WI38 (cell line): Measurements from ENCODE around the gene MED27.

Experiments
- H3K4me3 ChIP-seq: 2 replicates; pipeline ENCODE4 v1.5.1; 2011; ENCODE audit warnings: low read depth, mild to moderate bottlenecking, control low read depth, low read length
- TF ChIP-seq, protein P1 (sequence below): IDR thresholded peaks from 2 replicates; pipeline ENCODE4 v1.5.1; 2012; ENCODE audit warnings: low read depth, mild to moderate bottlenecking, control low read depth, low read length

The MED27 gene

DNA sequence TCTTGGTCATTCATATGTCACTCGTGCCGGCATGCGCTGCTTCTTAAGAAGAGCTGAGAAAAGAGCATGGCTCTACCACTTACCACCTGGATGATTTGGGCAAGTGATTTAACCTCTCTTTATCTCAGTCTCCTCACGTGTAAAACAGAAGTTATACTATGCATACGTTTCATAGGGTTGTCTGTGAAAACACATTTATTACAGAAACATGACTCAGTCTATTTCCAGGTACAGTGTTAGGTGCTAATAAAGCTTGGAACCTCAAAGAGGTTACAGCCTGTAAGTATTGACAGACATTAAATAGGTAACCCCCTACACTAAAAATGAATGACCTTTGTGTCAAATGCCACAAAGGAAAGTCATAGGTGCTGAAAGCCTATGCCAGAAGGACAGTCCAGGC lies 43.1 kb downstream of the MED27 start:
- H3K4me3 ChIP-seq = no peak overlapping the region
- TF ChIP-seq, protein P1, sequence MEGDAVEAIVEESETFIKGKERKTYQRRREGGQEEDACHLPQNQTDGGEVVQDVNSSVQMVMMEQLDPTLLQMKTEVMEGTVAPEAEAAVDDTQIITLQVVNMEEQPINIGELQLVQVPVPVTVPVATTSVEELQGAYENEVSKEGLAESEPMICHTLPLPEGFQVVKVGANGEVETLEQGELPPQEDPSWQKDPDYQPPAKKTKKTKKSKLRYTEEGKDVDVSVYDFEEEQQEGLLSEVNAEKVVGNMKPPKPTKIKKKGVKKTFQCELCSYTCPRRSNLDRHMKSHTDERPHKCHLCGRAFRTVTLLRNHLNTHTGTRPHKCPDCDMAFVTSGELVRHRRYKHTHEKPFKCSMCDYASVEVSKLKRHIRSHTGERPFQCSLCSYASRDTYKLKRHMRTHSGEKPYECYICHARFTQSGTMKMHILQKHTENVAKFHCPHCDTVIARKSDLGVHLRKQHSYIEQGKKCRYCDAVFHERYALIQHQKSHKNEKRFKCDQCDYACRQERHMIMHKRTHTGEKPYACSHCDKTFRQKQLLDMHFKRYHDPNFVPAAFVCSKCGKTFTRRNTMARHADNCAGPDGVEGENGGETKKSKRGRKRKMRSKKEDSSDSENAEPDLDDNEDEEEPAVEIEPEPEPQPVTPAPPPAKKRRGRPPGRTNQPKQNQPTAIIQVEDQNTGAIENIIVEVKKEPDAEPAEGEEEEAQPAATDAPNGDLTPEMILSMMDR = no peak

DNA sequence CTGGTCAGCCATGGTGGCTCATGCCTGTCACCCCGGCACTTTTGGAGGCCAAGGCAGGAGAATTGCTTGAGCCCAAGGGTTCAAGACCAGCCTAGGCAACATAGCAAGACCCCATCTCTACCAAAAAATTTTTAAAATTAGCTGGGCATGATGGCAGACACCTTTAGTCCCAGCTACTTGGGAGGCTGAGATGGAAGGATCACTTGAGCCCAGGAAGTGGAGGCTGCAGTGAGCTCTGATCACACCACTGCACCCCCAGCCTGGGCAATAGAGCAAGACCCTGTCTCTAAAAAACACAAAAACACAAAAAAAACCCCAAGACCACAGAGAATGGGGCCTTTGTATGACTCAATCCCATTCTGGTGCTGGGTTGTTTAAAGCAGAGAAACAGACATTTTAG lies 44.0 kb downstream of the MED27 start:
- H3K4me3 ChIP-seq = no peak overlapping the region
- TF ChIP-seq, protein P1 = no peak

DNA sequence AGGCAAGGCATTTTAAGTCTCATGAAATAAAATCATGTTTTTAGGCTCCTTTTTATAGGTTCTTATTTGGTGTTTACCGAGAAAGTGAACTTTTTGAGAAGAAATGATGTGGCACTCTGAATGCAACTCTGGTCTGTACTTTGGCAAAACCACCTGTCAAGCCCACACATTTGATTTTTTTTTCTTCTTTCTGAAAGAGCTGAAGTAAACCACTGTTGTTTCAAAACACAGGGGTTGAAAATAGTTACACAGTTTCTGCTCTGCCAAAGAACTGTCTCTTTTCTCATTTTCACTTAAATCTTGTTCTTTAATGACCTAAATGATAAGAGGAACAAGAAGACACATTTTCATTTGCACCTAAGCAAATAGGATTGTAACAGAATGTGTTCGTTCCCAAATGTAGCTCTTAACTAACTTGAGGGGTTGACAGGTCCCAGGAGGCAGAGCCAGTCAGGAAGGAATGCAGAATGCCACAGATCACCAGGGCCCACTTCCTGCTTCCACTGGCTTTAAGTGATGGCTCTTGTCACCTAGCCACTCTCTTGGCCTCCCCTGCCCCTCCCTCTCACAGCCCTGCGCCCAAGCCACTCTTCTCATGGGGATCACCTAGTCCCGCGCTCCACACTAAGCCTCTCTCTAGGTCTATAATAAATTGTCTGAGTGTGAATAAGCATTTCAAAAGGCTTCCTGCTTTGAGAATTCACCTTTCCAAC lies 47.3 kb downstream of the MED27 start:
- TF ChIP-seq, protein P1 = no peak
- no peak overlapping the region for H3K4me3 ChIP-seq

DNA sequence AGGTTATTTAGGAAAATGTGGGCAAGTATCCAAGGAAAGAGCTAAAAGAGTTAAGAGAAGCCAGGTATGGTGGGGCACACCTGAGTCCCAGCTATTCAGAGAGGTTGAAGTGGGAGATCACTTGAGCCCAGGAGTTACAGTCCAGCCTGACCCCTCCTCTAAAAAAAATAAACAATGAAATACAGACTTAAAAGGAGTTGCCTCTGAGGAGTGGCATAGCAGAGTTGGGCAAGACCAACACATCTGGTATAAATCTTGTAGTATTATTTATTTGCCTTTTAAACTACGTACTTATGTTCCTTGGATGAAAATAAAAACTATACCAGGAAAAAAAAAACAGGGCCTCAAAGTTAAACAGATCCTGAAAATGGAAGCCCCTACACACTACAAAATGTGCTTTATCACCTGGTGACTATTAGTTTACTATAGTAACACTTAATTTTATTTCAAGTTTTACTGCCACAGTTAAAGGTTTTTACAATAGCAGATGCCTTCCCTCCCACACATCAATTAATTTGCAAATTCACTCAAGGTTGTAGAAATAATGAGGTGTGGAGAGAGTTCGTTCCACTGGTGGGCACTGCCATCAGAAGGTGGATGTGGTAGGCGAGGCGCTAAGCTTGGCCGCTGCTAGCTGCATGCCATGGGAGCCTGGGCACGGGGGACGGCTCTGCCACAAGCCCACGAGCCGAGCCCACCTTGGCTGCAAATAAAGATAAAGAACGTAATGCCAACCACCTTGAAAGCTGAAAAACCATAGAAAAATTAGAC lies 48.0 kb downstream of the MED27 start:
- TF ChIP-seq, protein P1 = no peak
- no peak overlapping the region for H3K4me3 ChIP-seq

DNA sequence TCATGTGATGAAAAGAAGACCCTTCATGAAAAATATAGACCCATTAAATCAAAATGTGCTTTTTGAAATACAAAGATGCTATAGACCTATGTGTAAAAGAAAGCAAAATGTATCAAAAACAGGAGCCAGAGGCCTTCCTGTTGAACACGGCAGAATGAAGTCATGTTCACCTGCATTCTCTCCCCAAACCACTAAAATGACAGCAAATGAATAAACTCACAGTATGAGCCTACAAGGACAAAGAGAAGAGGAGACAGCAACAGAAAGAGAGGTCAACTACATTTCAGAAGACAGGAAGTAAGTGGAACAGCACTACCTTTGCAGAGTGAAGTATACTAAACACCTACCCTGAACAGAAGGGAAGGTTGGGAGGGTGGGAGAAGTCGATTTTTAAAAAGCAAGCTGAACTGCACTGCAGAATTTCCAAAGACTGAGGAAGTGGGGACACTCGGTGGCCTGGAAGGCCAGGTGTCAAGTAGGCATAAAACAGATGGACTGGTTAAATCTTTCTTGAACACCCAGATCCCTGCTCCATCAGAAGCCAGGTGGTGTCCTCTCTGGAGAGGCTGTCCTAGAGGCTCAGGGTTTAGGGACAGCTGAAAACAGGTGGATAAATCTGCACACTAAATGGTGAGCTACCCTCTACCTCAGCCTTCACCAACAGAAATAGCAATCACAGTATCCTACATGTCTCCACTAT lies 48.9 kb downstream of the MED27 start:
- TF ChIP-seq, protein P1 = no peak
- H3K4me3 ChIP-seq = no peak overlapping the region

DNA sequence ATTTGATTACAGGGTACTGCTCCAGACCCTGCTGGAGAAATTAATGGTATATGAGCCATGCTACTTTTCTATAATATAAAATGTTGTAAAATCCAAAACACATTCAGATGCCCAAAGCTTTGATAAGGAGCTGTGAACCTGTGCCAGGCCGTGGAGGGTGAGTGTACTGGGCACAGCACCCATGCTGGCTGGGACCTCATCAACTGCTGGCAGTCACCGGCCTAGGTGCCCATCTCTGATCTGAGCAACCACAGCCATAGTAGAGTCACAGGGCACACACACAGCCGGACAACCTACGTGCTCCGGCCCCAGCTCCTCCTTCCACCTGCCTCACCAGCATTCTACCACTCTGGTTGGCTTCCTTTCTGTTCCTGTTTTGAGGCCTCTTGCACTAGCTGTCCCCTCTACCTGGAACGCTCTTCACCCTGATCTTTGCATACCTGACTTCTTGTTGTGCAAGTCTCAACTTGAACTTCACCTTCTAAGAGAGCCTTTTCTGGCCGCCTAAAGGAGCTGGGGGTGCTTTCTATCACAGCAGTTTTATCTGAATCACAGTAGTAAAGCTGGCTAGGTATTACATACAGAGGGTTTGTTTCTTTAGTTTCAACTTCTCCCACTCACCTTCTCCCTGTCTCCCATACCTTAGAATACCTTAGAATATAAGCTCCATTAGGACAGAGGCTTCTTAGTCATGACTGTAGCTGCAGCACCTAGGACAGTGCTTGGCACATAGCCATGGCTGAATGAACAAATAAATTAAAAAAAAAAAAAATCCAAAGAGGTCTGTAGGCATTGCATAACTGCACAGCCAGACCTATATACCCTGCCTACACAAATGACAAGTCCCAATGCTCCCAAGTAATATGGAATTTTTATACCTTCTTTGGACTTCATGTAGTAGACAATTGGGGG lies 51.7 kb downstream of the MED27 start:
- H3K4me3 ChIP-seq = no peak overlapping the region
- TF ChIP-seq, protein P1 = no peak
